GM12892 (cell line): ENCODE data around the gene TICAM1.
"Not testable (repeated sequence)": the region's sequence is repeated elsewhere in the genome, so short reads cannot be mapped to it uniquely, and the experiment has no call there.

Experiments used
- DNase-seq: peaks from one replicate; pipeline ENCODE4 v3.0.0; 2011; ENCODE audit not compliant: insufficient read length
- FAIRE-seq: peaks from 2 replicates; lab custom pipeline; 2011; peaks lifted over from hg19 to GRCh38; lab: Jason Lieb, UNC
- POLR2A ChIP-seq: IDR thresholded peaks from 2 replicates; pipeline ENCODE4 v1.6.1; 2011; ENCODE audit warnings: low read depth, low read length, control low read depth
- POLR2AphosphoS5 ChIP-seq: IDR thresholded peaks from 2 replicates; pipeline ENCODE4 v1.6.1; 2011; ENCODE audit warnings: low read depth, low read length, control low read depth
- TAF1 ChIP-seq: IDR thresholded peaks from 2 replicates; pipeline ENCODE4 v1.6.1; 2011; ENCODE audit warnings: low read depth, mild to moderate bottlenecking, control low read depth, low read length, borderline replicate concordance

The TICAM1 gene

GRCh38 chr19:4861147-4861546 lies 29.6 kb upstream of the TICAM1 start:
- DNase-seq (no peak), FAIRE-seq (no peak)
- no peak for TF ChIP-seq POLR2A
- no peak for TF ChIP-seq POLR2AphosphoS5
- no peak for TF ChIP-seq TAF1

DNA sequence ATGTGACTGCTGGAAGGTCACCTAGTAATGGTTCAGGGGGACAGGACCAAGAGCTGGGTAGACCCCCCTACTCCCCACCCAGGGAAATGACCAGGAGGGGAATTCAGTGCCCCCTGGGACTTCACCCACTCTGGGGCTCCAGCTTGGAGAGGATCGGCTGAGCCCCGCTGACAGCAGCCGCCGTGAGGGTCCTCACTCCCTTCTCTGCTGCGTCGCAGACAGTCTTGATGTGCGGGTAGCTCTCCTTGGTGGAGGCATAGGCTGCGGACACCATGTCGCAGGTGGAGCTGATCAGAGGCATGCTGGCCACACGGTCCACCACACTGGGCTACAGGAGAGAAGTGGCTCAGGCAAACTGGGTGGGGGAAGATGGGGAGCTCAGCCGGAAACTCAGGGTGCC lies 28.2 kb upstream of the TICAM1 start:
- no peak for FAIRE-seq
- TF ChIP-seq POLR2AphosphoS5 (no peak), POLR2A (no peak), TAF1 (no peak)
- DNase-seq, result no peak

- DNase-seq, FAIRE-seq: not testable (repeated sequence)
Measured at GRCh38 chr19:4856468-4856867, 25.0 kb upstream of the TICAM1 start.

- not testable (repeated sequence) for FAIRE-seq, DNase-seq
Measured at GRCh38 chr19:4853506-4853905, 22.0 kb upstream of the TICAM1 start.

- TF ChIP-seq POLR2AphosphoS5 (no peak), TAF1 (no peak), POLR2A (no peak)
- FAIRE-seq, result no peak
Measured at GRCh38 chr19:4852484-4852883, 21.0 kb upstream of the TICAM1 start.

DNA sequence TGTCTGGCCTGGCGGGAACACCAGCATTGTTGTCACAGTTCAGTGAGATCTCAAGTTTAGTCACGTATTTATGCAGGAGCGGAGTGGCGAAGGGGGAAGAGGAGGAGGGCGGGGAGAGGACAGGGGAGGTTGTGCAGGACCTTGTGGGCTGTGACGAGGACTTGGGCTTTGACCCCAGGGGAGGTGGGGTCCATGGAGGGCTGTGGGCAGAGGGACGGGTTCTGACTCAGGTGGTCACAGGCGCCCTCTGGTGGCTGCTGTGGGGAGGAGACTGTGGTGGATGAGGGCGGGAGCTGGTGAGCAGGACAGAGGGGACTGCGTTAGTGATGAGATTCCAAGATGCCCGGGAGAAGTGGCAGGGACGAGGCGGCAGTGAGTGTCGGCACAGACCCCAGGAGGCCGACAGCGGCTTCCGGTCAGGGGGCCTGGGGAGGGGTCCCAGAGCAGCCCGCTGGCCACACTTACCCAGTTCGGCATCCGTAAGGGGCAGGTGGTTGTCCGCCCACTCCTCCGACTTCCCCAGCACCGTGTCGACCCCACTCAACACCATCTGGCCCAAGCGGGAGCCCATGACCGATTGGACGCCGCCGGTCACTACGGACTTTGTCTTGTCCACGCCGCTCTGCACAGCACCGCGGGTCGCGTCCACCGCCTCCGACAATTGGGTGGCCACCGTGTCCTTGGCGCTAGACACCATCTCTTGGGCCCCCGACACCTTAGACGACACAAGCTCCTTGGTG lies 20.2 kb upstream of the TICAM1 start:
- FAIRE-seq, result peak; percentile 87
- DNase-seq, result peak; percentile 84
- peak; percentile 41; the same call in 1 of the 2 replicates for TF ChIP-seq POLR2AphosphoS5
- TF ChIP-seq TAF1, result no peak
- TF ChIP-seq POLR2A, result no peak

More at GRCh38 chr19:4852484-4852883, 21.0 kb upstream of the TICAM1 start:
- no peak for DNase-seq

- TF ChIP-seq POLR2AphosphoS5 (no peak), TAF1 (no peak), POLR2A (no peak)
- FAIRE-seq (no peak), DNase-seq (no peak)
Measured at GRCh38 chr19:4849019-4849418, 17.5 kb upstream of the TICAM1 start.

GRCh38 chr19:4847190-4847973 lies 15.9 kb upstream of the TICAM1 start:
- FAIRE-seq, result no peak
- no peak for DNase-seq
- TF ChIP-seq TAF1, result no peak
- TF ChIP-seq POLR2A, result no peak
- TF ChIP-seq POLR2AphosphoS5, result no peak

DNA sequence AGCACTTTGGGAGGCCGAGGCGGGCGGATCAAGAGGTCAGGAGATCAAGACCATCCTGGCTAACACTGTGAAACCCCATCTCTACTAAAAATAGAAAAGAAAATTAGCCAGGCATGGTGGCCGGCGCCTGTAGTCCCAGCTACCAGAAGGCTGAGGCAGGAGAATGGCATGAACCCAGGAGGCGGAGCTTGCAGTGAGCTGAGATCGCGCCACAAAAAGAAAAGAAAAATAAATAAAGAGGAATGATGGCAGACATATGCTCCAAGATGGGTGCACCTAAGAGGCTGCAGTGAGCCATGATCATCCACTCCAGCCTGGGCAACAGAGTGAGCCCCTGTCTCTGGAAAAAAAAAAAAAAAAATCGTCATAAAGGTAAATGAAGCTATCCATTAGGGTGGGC lies 14.5 kb upstream of the TICAM1 start:
- FAIRE-seq, DNase-seq: not testable (repeated sequence)

GRCh38 chr19:4844348-4845179 lies 13.1 kb upstream of the TICAM1 start:
- DNase-seq (no peak), FAIRE-seq (no peak)
- no peak for TF ChIP-seq TAF1
- no peak for TF ChIP-seq POLR2A
- no peak for TF ChIP-seq POLR2AphosphoS5

DNA sequence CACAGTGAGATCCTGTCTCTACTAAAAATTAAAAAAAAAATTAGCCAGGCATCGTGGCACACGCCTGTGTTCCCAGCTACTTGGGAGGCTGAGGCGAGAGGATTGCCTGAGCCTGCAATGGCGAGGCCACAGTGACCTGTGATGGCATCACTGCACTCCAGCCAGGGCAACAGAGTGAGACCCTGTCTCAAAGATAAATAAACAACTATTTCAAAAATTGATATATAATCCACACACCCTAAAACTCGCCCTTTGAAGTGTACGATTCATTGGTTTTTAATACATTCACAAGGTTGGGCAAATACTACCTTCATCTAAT lies 12.1 kb upstream of the TICAM1 start:
- DNase-seq (no peak), FAIRE-seq (no peak)
- TF ChIP-seq POLR2AphosphoS5, result no peak
- TF ChIP-seq POLR2A, result no peak
- TF ChIP-seq TAF1, result no peak

- no peak for FAIRE-seq
- TF ChIP-seq TAF1, result no peak
- no peak for TF ChIP-seq POLR2A
- TF ChIP-seq POLR2AphosphoS5, result no peak
- no peak for DNase-seq
Measured at GRCh38 chr19:4839192-4839591, 7.7 kb upstream of the TICAM1 start.

DNA sequence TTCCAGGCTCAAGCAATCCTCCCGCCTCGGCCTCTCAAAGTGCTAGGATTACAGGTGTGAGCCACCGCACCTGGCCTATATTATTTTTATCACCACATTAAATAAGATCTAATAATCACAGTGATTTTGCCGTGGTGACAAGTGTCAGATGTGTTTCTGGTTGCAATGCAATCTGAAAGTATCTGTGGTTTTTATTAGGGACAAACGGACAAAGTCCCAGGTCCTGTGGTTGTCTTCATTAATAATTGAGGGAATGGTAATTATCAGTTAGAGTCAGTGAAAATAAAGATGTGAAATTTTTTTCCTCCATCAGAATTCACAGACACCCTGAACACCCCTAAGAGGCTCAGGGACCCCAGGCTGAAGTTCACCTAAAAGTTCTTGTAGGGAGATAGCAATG lies 1.3 kb upstream of the TICAM1 start:
- FAIRE-seq (no peak), DNase-seq (no peak)
- TF ChIP-seq POLR2A (no peak), POLR2AphosphoS5 (no peak), TAF1 (no peak)

- FAIRE-seq, DNase-seq: not testable (repeated sequence)
Measured at GRCh38 chr19:4831979-4832340, 448 bp upstream of the TICAM1 start.
